ENCODE results near the gene SGSM1.

Gene SGSM1

GRCh38 chr22:24805790-24806662, at the start of gene SGSM1:
SGSM1 (plus strand) TSS chr22:24806211; CDS start chr22:24806326, 115 bp downstream.
- DNase-seq (ENCODE audit: low read depth), result no peak

- no peak for DNase-seq (ENCODE audit: low read depth)
These were observed 47.7 kb upstream of the SGSM1 start for GRCh38 chr22:24758164-24758799.

- no peak for DNase-seq (ENCODE audit: low read depth)
These were observed 46.2 kb upstream of the SGSM1 start for GRCh38 chr22:24759765-24760164.

GRCh38 chr22:24760708-24761306, 45.2 kb upstream of the SGSM1 start:
- no peak for DNase-seq (ENCODE audit: low read depth)

- DNase-seq (ENCODE audit: low read depth), result no peak
These were observed 43.9 kb upstream of the SGSM1 start for GRCh38 chr22:24761888-24762675.

GRCh38 chr22:24763872-24764485, 42.0 kb upstream of the SGSM1 start:
- DNase-seq (ENCODE audit: low read depth), result no peak

- DNase-seq (ENCODE audit: low read depth), result no peak
These were observed 40.8 kb upstream of the SGSM1 start for GRCh38 chr22:24765166-24765565.

GRCh38 chr22:24768537-24769374, 37.3 kb upstream of the SGSM1 start:
- DNase-seq (ENCODE audit: low read depth), result no peak

- DNase-seq (ENCODE audit: low read depth), result no peak
These were observed 33.4 kb upstream of the SGSM1 start for GRCh38 chr22:24772493-24773220.

- DNase-seq (ENCODE audit: low read depth), result no peak
These were observed 30.1 kb upstream of the SGSM1 start for GRCh38 chr22:24775769-24776492.

- no peak for DNase-seq (ENCODE audit: low read depth)
These were observed 29.5 kb upstream of the SGSM1 start for GRCh38 chr22:24776525-24776924.

- DNase-seq (ENCODE audit: low read depth), result no peak
These were observed 16.5 kb upstream of the SGSM1 start for GRCh38 chr22:24789516-24789915.

- no peak for DNase-seq (ENCODE audit: low read depth)
These were observed 14.6 kb upstream of the SGSM1 start for GRCh38 chr22:24791362-24791761.

- DNase-seq (ENCODE audit: low read depth), result no peak
These were observed 10.0 kb upstream of the SGSM1 start for GRCh38 chr22:24796056-24796455.

GRCh38 chr22:24796860-24797259, 9.2 kb upstream of the SGSM1 start:
- DNase-seq (ENCODE audit: low read depth), result no peak

GRCh38 chr22:24801901-24802465, 4.0 kb upstream of the SGSM1 start:
- no peak for DNase-seq (ENCODE audit: low read depth)

GRCh38 chr22:24803064-24803542, 2.9 kb upstream of the SGSM1 start:
- DNase-seq (ENCODE audit: low read depth), result no peak

- no peak for DNase-seq (ENCODE audit: low read depth)
These were observed 621 bp downstream of the SGSM1 start for GRCh38 chr22:24806663-24807001.
